Measurements from ENCODE around the gene RPS6KA4.

The RPS6KA4 gene

DNA sequence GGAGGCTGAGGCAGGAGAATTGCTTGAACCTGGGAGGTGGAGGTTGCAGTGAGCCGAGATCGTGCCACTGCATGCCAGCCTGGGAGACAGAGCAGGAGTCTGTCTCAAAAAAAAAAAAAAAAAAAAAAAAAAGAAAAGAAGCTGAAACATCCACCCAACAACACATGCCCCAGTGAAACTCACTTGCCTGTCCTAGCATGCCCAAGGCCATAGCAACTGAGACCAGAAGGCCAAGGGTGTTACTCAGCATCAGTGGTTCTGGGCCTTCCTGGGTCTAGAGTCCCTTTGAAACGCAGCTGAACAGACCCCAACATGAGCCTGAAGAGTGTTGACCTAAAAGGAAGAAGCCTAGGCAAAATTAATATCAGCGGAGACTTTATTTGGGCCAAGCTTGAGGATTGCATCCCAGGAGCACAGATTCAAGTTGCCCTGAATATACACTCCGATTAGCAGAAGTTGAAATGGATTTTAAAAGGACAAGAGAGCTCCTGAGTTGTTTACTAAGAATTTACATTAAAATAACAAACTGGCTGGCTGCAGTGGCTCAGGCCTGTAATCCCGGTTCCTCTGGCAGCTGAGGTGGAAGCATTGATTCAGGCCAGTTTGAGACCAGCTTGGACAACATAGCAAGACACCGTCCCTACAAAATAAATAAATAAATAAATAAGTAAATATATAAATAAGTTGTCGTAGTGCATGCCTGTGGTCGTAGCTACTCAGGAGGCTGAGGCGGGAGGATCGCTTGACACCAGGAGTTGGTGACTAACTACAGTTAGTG, 34.1 kb upstream of the RPS6KA4 start:
- Histone ChIP-seq H3K27ac (ENCODE audit: low read length) (no peak overlapping the region), H3K4me3 (ENCODE audit: low read depth in 1 of 2, low read length in 2 of 2) (no peak overlapping the region), H3K4me1 (ENCODE audit: insufficient read depth, low read length) (peaks cover 13% of the 10 kb centered on the region), H3K9me3 (ENCODE audit: insufficient read depth, low read length, severe bottlenecking) (no peaks in the 10 kb centered on the region), H2AFZ (ENCODE audit: low read depth, low read length) (no peak overlapping the region), H3K9ac (ENCODE audit: low read depth, low read length) (no peak overlapping the region), H3K36me3 (ENCODE audit: insufficient read depth, low read length) (peaks cover 13% of the 10 kb centered on the region), H4K20me1 (ENCODE audit: insufficient read depth, low read length) (peaks cover 11% of the 10 kb centered on the region), H3K27me3 (ENCODE audit: insufficient read depth, low read length, poor library complexity) (no peaks in the 10 kb centered on the region), H3K79me2 (ENCODE audit: insufficient read depth, low read length) (no peaks in the 10 kb centered on the region), H3K4me2 (ENCODE audit: insufficient read depth, low read length) (no peak overlapping the region)
- DNase-seq (no peak), ATAC-seq (ENCODE audit: insufficient read depth, low read depth) (no peak)
- TF ChIP-seq CTCF (IDR thresholded peaks at IDR 0.05; ENCODE audit: borderline replicate concordance, extremely low read depth, low read length, poor library complexity, severe bottlenecking), result no peak
- no peak for TF ChIP-seq EZH2 (IDR thresholded peaks at IDR 0.05; ENCODE audit: borderline replicate concordance, low read depth, low read length, severe bottlenecking)

DNA sequence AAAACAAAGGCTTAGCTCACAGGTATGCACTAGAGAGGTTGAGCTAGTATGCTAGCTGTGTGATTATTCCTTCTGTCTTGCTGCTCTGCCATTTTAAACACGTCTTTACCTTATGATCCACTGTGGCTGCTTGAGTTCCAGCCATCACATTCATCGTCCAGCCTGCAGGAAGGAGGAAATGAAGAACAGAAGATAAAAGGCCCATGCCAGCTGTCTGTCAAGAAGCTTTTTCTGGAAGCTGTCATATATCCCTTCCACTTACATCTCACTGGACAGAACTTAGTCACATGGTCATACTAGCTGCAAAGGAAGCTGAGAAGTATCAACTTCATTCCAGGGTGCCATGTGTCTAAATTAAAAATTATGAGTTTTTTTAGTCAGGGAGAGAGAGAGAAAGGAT, 31.6 kb upstream of the RPS6KA4 start:
- no peak overlapping the region for H2AFZ ChIP-seq (ENCODE audit: low read depth, low read length)
- H3K79me2 ChIP-seq (ENCODE audit: insufficient read depth, low read length), result no peaks in the 10 kb centered on the region
- DNase-seq (no peak), ATAC-seq (ENCODE audit: insufficient read depth, low read depth) (no peak)
- no peak for TF ChIP-seq EZH2 (IDR thresholded peaks at IDR 0.05; ENCODE audit: borderline replicate concordance, low read depth, low read length, severe bottlenecking)
- no peak for TF ChIP-seq CTCF (IDR thresholded peaks at IDR 0.05; ENCODE audit: borderline replicate concordance, extremely low read depth, low read length, poor library complexity, severe bottlenecking)
- peaks cover 9% of the 10 kb centered on the region for H4K20me1 ChIP-seq (ENCODE audit: insufficient read depth, low read length)
- H3K9ac ChIP-seq (ENCODE audit: low read depth, low read length), result no peak overlapping the region
- H3K27ac ChIP-seq (ENCODE audit: low read length), result no peak overlapping the region
- H3K36me3 ChIP-seq (ENCODE audit: insufficient read depth, low read length), result peaks cover under 1% of the 10 kb centered on the region; the same call in 1 of the 2 replicates
- H3K4me1 ChIP-seq (ENCODE audit: insufficient read depth, low read length), result peaks cover 13% of the 10 kb centered on the region
- H3K27me3 ChIP-seq (ENCODE audit: insufficient read depth, low read length, poor library complexity), result no peaks in the 10 kb centered on the region
- H3K4me3 ChIP-seq (ENCODE audit: low read depth in 1 of 2, low read length in 2 of 2), result no peak overlapping the region
- no peak overlapping the region for H3K4me2 ChIP-seq (ENCODE audit: insufficient read depth, low read length)
- no peaks in the 10 kb centered on the region for H3K9me3 ChIP-seq (ENCODE audit: insufficient read depth, low read length, severe bottlenecking)

- Histone ChIP-seq H3K4me1 (ENCODE audit: insufficient read depth, low read length) (peaks cover 7% of the 10 kb centered on the region), H2AFZ (ENCODE audit: low read depth, low read length) (no peak overlapping the region), H3K4me3 (ENCODE audit: low read depth in 1 of 2, low read length in 2 of 2) (no peak overlapping the region), H4K20me1 (ENCODE audit: insufficient read depth, low read length) (peaks cover 3% of the 10 kb centered on the region), H3K79me2 (ENCODE audit: insufficient read depth, low read length) (no peaks in the 10 kb centered on the region), H3K9ac (ENCODE audit: low read depth, low read length) (no peak overlapping the region), H3K4me2 (ENCODE audit: insufficient read depth, low read length) (no peak overlapping the region), H3K27me3 (ENCODE audit: insufficient read depth, low read length, poor library complexity) (no peaks in the 10 kb centered on the region), H3K9me3 (ENCODE audit: insufficient read depth, low read length, severe bottlenecking) (no peaks in the 10 kb centered on the region), H3K36me3 (ENCODE audit: insufficient read depth, low read length) (no peaks in the 10 kb centered on the region), H3K27ac (ENCODE audit: low read length) (no peak overlapping the region)
- DNase-seq (no peak), ATAC-seq (ENCODE audit: insufficient read depth, low read depth) (no peak)
- no peak for TF ChIP-seq CTCF (IDR thresholded peaks at IDR 0.05; ENCODE audit: borderline replicate concordance, extremely low read depth, low read length, poor library complexity, severe bottlenecking)
- no peak for TF ChIP-seq EZH2 (IDR thresholded peaks at IDR 0.05; ENCODE audit: borderline replicate concordance, low read depth, low read length, severe bottlenecking)
Measured at GRCh38 chr11:64327993-64328392, 31.0 kb upstream of the RPS6KA4 start.
